ENCODE results near the gene VASN.

The VASN gene

GRCh38 chr16:4360538-4361021 is 11.1 kb upstream of the VASN start:
- H3K27me3 ChIP-seq (ENCODE audit: control insufficient read depth, low read length): no peaks in the 10 kb centered on the region
- no peaks in the 10 kb centered on the region for H3K9me2 ChIP-seq (replicated peaks; ENCODE audit: control insufficient read depth, low read length)
- H3K4me2 ChIP-seq (ENCODE audit: low read length): no peak overlapping the region
- H3K9me3 ChIP-seq (ENCODE audit: control insufficient read depth, insufficient read depth, low read length): no peaks in the 10 kb centered on the region
- no peak overlapping the region for H3K27ac ChIP-seq (ENCODE audit: low read depth, low read length)
- no peak overlapping the region for H3K4me3 ChIP-seq (ENCODE audit: low read length)
- H3F3A ChIP-seq (ENCODE audit: control insufficient read depth, insufficient read depth): no peaks in the 10 kb centered on the region; the same call in 1 of the 2 replicates
- H3K4me1 ChIP-seq (ENCODE audit: control insufficient read depth, low read length): peaks cover 43% of the 10 kb centered on the region
- H3K36me3 ChIP-seq (ENCODE audit: control insufficient read depth, low read length): peaks cover 39% of the 10 kb centered on the region
- H4K20me1 ChIP-seq (ENCODE audit: control insufficient read depth, insufficient read depth, low read depth, low read length): no peaks in the 10 kb centered on the region
- TF ChIP-seq CTCF (IDR thresholded peaks at IDR 0.05; ENCODE audit: low read depth, low read length, poor library complexity, severe bottlenecking) (no peak), EZH2phosphoT487 (IDR thresholded peaks at IDR 0.05; ENCODE audit: borderline replicate concordance, low read length) (no peak)
- H3K79me2 ChIP-seq (ENCODE audit: control insufficient read depth, low read length): no peaks in the 10 kb centered on the region

GRCh38 chr16:4361033-4361943 is 10.4 kb upstream of the VASN start:
- no peak overlapping the region for H3K4me2 ChIP-seq (ENCODE audit: low read length)
- peaks cover 50% of the 10 kb centered on the region for H3K4me1 ChIP-seq (ENCODE audit: control insufficient read depth, low read length)
- no peak for TF ChIP-seq CTCF (IDR thresholded peaks at IDR 0.05; ENCODE audit: low read depth, low read length, poor library complexity, severe bottlenecking)
- TF ChIP-seq EZH2phosphoT487 (IDR thresholded peaks at IDR 0.05; ENCODE audit: borderline replicate concordance, low read length): no peak
- H3K9me2 ChIP-seq (replicated peaks; ENCODE audit: control insufficient read depth, low read length): no peaks in the 10 kb centered on the region
- H3K79me2 ChIP-seq (ENCODE audit: control insufficient read depth, low read length): no peaks in the 10 kb centered on the region
- H3K9me3 ChIP-seq (ENCODE audit: control insufficient read depth, insufficient read depth, low read length): no peaks in the 10 kb centered on the region
- no peak overlapping the region for H3K27ac ChIP-seq (ENCODE audit: low read depth, low read length)
- H3F3A ChIP-seq (ENCODE audit: control insufficient read depth, insufficient read depth): no peaks in the 10 kb centered on the region; the same call in 1 of the 2 replicates
- H3K4me3 ChIP-seq (ENCODE audit: low read length): no peak overlapping the region
- no peaks in the 10 kb centered on the region for H3K27me3 ChIP-seq (ENCODE audit: control insufficient read depth, low read length)
- H4K20me1 ChIP-seq (ENCODE audit: control insufficient read depth, insufficient read depth, low read depth, low read length): no peaks in the 10 kb centered on the region
- H3K36me3 ChIP-seq (ENCODE audit: control insufficient read depth, low read length): peaks cover 39% of the 10 kb centered on the region

GRCh38 chr16:4361944-4362311 is 9.7 kb upstream of the VASN start:
- H3K27ac ChIP-seq (ENCODE audit: low read depth, low read length): no peak overlapping the region
- H4K20me1 ChIP-seq (ENCODE audit: control insufficient read depth, insufficient read depth, low read depth, low read length): no peaks in the 10 kb centered on the region
- H3K9me2 ChIP-seq (replicated peaks; ENCODE audit: control insufficient read depth, low read length): no peaks in the 10 kb centered on the region
- H3K79me2 ChIP-seq (ENCODE audit: control insufficient read depth, low read length): no peaks in the 10 kb centered on the region
- H3K4me2 ChIP-seq (ENCODE audit: low read length): no peak overlapping the region
- peaks cover 51% of the 10 kb centered on the region for H3K4me1 ChIP-seq (ENCODE audit: control insufficient read depth, low read length)
- H3F3A ChIP-seq (ENCODE audit: control insufficient read depth, insufficient read depth): no peaks in the 10 kb centered on the region; the same call in 1 of the 2 replicates
- no peaks in the 10 kb centered on the region for H3K27me3 ChIP-seq (ENCODE audit: control insufficient read depth, low read length)
- H3K36me3 ChIP-seq (ENCODE audit: control insufficient read depth, low read length): peaks cover 39% of the 10 kb centered on the region
- TF ChIP-seq EZH2phosphoT487 (IDR thresholded peaks at IDR 0.05; ENCODE audit: borderline replicate concordance, low read length) (no peak), CTCF (IDR thresholded peaks at IDR 0.05; ENCODE audit: low read depth, low read length, poor library complexity, severe bottlenecking) (no peak)
- H3K4me3 ChIP-seq (ENCODE audit: low read length): no peak overlapping the region
- no peaks in the 10 kb centered on the region for H3K9me3 ChIP-seq (ENCODE audit: control insufficient read depth, insufficient read depth, low read length)

All from DOHH2 (cell line).